Stimulated activated naive CD8-positive, alpha-beta T cell treated with anti-CD3 and anti-CD28 coated beads, Interleukin-15, Interleukin-2, amounts not matched to agents 100 U/mL and 50 U/mL, for 24 hours (primary cell): Measurements from ENCODE around the gene NAP1L5.
A peak's percentile ranks its signal among the peaks of the same experiment; 100 is the strongest.

Experiments
- ATAC-seq: fragments of 150-1000 bp; cut with Tn5 transposase; one replicate; pipeline ENCODE4 v1.10.0; 2021
- DNase-seq: peaks from one replicate; pipeline ENCODE4 v3.0.0; 2021

Gene NAP1L5

DNA sequence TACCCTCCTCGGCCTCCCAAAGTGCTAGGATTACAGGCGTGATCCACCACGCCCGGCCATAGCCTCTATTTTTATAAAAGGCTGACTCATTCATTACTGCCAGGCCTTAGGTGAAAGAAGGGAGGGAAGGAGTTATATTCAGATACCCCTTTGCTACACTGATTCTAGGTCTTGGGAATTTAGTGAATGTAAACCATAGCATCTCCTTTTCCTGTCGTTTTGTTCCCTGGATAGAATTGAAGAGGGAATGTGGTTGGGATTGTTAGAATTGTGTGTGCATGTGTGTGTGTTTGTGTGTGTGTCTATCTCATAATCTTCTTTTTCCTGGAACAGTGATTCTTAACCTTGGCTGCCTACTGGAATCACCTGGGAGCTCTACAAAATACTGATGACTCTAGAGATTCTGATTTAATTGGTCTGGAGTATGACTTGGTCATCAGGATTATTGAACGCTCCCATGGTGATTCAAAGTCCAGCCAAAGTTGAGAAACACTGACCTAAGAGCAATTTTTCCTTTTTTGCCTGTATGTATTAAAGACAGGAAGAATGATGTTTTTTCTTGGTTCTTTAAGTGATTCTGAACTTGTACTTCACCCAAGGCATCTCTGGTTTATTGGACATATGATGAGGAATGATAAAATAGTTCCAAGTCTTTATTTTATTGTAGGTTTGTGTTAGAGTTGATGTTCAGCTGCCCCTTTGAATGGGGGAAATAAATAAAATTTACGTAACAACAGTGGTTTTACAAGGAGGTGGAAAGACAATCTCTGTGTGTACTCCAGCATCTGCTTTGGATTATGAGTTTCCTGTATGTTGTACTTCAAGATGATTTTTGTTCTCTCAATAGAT lies 37.0 kb downstream of the NAP1L5 start:
- DNase-seq (no peak), ATAC-seq (no peak)

DNA sequence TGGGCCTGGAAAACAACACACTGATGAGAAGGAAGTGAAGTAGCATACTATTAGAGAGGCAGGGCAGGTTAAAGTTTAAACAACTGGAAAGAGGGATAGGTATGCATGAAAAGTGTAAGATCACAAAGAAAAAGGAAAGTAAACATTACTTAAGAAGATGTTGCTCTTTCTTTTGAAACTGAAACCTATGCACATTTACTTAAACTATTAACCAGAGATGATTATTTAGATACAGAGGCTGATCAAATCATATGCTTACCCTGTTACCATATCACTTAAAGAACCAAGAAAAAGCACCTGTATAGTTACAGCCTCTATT lies 37.8 kb downstream of the NAP1L5 start:
- ATAC-seq, result no peak

DNA sequence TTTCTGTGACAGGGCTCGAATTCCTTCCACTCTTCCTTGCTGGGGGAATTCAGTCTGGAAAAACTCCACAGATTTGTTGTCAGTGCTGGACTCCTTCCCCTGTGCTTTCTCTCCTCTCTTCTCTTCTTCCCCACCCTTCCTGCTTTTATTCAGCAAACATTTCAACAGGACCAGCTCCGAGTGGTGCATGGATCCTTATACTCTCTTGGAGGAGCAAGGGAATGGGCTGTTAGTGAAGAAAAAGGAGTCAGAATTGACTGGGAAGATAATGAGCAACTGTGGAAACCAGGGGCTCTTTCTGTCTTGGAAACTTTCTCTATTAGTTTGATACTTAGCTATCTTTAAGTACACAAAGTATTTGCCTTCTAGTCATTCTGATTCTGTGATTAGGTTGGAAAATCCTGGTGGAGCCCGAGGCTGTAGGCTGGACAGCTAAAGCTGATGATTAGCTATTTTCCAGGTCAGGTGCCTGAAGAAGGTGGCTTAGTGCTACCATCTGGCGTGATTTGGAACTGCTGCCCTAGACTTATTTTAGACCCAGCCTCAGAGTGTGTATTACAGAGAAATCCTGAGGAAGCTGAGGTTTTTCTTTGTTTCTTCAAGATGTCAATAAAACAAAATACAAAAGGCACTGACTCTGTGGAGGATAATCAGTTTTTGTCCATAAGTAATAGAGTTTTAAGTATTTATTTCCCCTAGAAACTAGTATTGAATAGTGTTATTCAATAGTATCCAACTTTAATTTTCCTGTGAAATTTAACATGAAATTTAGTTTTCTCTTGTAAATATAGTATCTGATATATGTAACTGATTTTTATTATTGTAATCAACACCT lies 38.4 kb downstream of the NAP1L5 start:
- ATAC-seq (peak; percentile 77), DNase-seq (peak; percentile 17)

More for the DNA sequence above, 37.8 kb downstream of the NAP1L5 start:
- no peak for DNase-seq

DNA sequence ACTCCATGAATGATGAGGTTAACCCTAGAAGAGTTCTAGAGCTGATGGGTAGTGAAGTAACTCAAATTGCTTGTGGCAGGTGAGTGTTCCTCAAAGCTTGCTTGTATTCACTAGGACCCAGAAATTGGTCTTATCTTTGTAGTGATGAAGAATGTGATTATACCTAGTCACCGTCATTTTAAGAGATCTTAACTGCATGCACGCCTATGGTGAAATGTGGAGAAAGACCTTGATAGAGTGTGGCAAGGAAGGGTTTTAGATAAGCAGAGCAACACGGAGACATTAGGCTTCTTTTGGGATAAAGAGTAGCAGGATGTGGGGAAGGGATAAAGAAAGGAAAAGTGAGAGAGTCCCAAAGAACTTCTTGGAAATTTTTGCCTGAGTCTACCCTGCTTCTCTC lies 42.4 kb downstream of the NAP1L5 start:
- no peak for ATAC-seq

DNA sequence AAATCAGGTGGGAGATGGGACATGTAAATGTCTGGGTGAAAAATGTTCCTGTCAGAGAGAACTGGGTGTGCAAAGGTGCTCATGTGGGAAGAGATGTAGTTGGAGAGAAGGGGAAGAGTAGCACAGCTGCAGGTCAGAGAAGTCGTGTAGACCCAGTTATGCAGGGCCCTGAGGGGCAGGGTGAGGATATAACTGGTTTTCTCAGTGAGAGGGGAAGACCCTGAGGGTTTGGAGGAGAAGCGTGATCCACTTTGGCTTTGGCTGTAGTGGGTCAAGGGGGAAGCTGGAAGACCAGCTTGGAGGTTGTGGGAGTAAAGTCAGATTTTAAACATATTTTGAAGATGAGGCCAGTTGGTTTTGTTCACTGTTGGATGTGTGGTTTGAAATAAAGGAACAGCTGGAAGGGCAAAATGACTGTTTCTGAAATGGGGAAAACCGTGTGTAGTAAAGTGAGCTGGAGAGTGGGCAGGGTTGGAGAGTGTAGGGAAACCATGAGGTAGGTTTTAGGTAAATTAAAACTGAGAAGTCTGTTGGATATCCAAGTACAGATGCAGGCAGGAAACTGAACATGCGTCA lies 44.2 kb downstream of the NAP1L5 start:
- DNase-seq (no peak), ATAC-seq (no peak)

More for the DNA sequence above, 42.4 kb downstream of the NAP1L5 start:
- DNase-seq, result no peak

DNA sequence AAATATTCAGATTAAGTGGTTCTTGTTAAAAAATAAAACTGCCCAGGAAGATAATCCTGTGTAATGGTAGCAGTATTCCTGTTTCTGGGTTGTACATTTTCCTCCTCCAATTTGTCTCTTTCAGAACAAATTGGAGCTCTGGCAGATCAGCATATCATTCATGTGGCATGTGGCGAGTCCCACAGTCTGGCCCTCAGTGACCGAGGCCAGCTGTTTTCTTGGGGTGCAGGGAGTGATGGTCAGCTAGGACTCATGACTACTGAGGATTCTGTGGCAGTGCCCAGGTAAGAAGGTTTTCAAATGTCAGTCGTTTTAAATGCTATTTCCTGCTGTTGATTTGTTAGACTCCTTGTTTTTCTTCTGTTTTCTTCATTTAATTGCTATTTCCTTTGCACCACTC lies 47.9 kb downstream of the NAP1L5 start:
- ATAC-seq, result no peak
- DNase-seq, result no peak

DNA sequence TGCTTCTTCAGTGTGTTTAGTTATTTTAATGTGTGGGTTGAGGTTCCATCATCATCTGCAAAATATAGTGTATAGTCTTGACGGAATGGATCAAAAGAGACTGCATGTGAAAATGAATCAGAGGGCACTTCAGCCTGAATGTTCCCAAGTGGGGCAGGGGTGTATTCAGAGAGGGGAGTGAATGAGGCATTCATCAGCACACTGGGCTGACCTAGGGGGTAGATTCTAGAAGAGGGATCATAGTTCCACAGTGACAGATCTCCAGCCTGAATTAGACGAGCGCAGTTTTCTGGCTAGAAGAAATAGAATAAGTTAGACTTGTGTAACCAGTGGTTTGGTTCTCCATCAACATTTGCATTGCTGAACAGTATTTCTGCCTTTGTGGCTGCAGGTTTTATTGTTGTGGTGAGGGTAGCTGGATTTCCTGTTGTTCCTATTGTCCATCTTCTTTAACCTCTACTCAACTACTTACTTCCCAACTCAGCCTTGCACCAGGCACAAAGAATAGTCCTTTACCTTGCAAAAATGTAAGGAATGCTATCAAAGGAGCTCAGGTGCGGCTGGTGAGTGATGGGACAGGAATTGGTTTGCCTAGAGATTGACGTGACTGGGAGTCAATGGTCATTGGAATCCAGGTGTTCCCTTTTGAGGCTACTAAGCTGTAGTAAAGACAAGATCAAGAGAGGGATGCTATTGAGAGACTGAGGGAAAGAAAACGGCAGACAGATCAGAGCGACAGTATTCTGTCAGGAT lies 50.9 kb downstream of the NAP1L5 start:
- no peak for DNase-seq
- ATAC-seq, result no peak

DNA sequence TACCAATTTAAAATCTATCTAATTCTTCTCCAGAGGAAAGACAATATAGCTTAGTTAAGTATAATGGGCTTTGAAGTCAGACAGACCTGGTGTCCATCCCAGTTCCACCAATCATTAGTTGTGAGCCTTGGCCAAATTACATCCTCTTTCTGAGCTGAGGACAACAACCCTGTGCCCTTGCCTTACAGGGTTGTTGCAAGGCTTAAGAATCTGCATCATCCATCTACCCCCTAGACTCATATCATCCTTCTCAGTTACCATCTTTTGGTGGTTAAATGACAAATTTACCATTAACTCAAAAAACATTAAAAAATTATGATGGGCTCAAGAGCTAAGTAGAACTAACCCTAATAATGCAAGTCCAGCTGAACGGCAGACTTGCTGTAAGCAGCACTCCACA lies 51.6 kb downstream of the NAP1L5 start:
- no peak for ATAC-seq

More for the DNA sequence above, 51.6 kb downstream of the NAP1L5 start:
- DNase-seq, result no peak
